ENCODE results near the gene NR4A1.

DNA sequence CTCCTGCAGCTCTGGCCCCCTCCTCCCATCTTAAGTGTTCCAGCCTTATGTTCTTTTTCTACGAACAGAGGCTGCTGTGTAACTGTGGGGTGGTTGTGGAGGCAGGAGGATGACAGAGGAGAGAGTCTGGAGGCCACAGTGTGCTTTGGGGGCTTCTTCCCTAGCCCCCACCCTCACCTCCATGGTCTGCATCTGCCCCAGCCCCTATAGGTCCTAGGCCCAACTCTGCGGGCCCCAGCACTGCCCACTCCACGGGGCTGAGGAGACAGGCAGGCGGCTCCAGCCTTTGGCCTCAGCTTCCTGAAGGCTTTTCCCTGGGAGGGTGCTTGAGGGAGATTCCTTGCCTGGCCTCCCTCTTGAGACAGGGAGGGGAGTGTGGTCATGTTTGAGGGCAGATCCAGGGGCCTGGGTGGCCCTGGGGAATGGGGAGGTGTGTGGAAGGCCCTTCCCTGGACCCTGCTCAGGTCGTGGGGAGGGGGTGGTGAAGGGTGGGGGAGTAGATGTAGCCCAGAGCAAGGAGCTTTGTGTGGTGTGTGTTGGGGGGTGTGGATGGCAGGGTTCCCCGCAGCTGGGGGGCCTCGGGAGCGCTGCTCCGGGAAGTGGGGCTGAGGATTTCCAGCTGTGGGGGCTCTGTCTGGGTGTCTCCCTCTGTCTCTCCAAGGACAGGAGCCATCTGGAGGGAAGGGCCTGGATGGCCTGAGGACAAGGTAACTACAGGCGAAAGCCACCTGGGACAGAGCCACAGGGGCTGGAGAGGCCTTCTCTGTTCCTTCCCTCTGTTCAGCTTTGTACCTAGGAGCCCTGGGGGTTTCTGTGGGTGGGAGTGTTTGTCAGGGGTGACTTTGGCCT, 29.4 kb downstream of the NR4A1 start:
- TF ChIP-seq, protein P1, sequence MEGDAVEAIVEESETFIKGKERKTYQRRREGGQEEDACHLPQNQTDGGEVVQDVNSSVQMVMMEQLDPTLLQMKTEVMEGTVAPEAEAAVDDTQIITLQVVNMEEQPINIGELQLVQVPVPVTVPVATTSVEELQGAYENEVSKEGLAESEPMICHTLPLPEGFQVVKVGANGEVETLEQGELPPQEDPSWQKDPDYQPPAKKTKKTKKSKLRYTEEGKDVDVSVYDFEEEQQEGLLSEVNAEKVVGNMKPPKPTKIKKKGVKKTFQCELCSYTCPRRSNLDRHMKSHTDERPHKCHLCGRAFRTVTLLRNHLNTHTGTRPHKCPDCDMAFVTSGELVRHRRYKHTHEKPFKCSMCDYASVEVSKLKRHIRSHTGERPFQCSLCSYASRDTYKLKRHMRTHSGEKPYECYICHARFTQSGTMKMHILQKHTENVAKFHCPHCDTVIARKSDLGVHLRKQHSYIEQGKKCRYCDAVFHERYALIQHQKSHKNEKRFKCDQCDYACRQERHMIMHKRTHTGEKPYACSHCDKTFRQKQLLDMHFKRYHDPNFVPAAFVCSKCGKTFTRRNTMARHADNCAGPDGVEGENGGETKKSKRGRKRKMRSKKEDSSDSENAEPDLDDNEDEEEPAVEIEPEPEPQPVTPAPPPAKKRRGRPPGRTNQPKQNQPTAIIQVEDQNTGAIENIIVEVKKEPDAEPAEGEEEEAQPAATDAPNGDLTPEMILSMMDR (tag by site-specific recombination; IDR thresholded peaks at IDR 0.05), result no peak
- TF ChIP-seq ZNF274 (IDR thresholded peaks at IDR 0.05; ENCODE audit: low read length) (no peak), ZNF274 (tag by site-specific recombination; IDR thresholded peaks at IDR 0.05; ENCODE audit: borderline replicate concordance) (no peak), ZNF596 (tag by site-specific recombination; IDR thresholded peaks at IDR 0.05) (no peak), ZNF121 (tag by site-specific recombination; IDR thresholded peaks at IDR 0.05) (no peak), KLF1 (tag by site-specific recombination; IDR thresholded peaks at IDR 0.05) (no peak), KLF10 (tag by site-specific recombination; IDR thresholded peaks at IDR 0.05) (no peak), ZNF133 (tag by site-specific recombination; IDR thresholded peaks at IDR 0.05) (no peak), ZNF394 (tag by site-specific recombination; IDR thresholded peaks at IDR 0.05; ENCODE audit: borderline replicate concordance) (no peak), KLF8 (tag by site-specific recombination; IDR thresholded peaks at IDR 0.05) (no peak), GLI4 (tag by site-specific recombination; IDR thresholded peaks at IDR 0.05) (no peak), ZNF555 (tag by site-specific recombination; conservative IDR thresholded peaks at IDR 0.05) (no peak)
- TF ChIP-seq, protein P2, sequence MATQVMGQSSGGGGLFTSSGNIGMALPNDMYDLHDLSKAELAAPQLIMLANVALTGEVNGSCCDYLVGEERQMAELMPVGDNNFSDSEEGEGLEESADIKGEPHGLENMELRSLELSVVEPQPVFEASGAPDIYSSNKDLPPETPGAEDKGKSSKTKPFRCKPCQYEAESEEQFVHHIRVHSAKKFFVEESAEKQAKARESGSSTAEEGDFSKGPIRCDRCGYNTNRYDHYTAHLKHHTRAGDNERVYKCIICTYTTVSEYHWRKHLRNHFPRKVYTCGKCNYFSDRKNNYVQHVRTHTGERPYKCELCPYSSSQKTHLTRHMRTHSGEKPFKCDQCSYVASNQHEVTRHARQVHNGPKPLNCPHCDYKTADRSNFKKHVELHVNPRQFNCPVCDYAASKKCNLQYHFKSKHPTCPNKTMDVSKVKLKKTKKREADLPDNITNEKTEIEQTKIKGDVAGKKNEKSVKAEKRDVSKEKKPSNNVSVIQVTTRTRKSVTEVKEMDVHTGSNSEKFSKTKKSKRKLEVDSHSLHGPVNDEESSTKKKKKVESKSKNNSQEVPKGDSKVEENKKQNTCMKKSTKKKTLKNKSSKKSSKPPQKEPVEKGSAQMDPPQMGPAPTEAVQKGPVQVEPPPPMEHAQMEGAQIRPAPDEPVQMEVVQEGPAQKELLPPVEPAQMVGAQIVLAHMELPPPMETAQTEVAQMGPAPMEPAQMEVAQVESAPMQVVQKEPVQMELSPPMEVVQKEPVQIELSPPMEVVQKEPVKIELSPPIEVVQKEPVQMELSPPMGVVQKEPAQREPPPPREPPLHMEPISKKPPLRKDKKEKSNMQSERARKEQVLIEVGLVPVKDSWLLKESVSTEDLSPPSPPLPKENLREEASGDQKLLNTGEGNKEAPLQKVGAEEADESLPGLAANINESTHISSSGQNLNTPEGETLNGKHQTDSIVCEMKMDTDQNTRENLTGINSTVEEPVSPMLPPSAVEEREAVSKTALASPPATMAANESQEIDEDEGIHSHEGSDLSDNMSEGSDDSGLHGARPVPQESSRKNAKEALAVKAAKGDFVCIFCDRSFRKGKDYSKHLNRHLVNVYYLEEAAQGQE (tag by site-specific recombination; IDR thresholded peaks at IDR 0.05), result no peak
- TF ChIP-seq, protein P3, sequence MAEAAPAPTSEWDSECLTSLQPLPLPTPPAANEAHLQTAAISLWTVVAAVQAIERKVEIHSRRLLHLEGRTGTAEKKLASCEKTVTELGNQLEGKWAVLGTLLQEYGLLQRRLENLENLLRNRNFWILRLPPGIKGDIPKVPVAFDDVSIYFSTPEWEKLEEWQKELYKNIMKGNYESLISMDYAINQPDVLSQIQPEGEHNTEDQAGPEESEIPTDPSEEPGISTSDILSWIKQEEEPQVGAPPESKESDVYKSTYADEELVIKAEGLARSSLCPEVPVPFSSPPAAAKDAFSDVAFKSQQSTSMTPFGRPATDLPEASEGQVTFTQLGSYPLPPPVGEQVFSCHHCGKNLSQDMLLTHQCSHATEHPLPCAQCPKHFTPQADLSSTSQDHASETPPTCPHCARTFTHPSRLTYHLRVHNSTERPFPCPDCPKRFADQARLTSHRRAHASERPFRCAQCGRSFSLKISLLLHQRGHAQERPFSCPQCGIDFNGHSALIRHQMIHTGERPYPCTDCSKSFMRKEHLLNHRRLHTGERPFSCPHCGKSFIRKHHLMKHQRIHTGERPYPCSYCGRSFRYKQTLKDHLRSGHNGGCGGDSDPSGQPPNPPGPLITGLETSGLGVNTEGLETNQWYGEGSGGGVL (tag by site-specific recombination; IDR thresholded peaks at IDR 0.05), result no peak
